Loucy (cell line): ENCODE measurements around the gene DNAH8.

Source experiments
- CTCF ChIP-seq: fragments of 200-600 bp; sonication (generic); conservative IDR thresholded peaks from 2 replicates; pipeline ENCODE4 v1.5.1; 2014; ENCODE audit warnings: mild to moderate bottlenecking, antibody characterized with exemption, low read length
- EZH2phosphoT487 ChIP-seq: fragments of 200-600 bp; IDR thresholded peaks from 2 replicates; pipeline ENCODE4 v1.6.1; 2018; ENCODE audit warnings: antibody characterized with exemption, mild to moderate bottlenecking, moderate library complexity, borderline replicate concordance

DNA sequence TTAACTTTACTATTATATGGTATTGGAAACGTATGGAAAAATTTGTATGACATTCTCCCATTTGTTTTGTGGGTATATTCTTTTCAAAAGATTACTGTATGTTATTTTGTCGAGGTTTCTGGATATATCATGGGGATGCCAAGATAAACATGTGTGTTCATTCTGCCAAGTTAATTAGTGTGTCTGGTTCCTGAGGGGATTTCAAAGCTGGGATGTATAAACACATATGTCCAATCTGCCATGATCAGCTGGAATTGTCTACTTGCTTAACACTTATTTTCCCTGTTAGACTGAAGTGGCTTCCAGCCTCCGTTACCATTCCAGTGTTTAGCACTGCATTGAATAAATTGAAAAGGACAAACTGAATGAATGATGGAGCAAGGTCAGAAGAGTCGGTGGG lies 86.2 kb downstream of the DNAH8 start:
- TF ChIP-seq CTCF (no peak), EZH2phosphoT487 (no peak)
